Kidney (tissue), 14 donors: Measurements from ENCODE around the gene SYNE1. TPM values are rescaled to one million over a fixed set of nuclear protein-coding genes. Genes with fewer than 3 reads are reported as not detected.
A peak's percentile ranks its signal among the peaks of the same experiment; 100 is the strongest.

ENCODE experiments used
- DNase-seq, 5 donors: peaks; one replicate each; pipeline ENCODE4 v3.0.0-alpha.2; 2013 to 2020
- FAIRE-seq: peaks from 2 replicates; lab custom pipeline; 2012; peaks lifted over from hg19 to GRCh38; lab: Jason Lieb, UNC
- H3K27ac ChIP-seq, 2 donors: one replicate each; pipeline ENCODE4 v1.7.0; 2013; ENCODE audit warnings: low read depth in 2 of 2, low read length in 2 of 2, inconsistent platforms in 1 of 2
- H3K27me3 ChIP-seq: one replicate; pipeline ENCODE4 v1.7.1; 2013; ENCODE audit warnings: low read length, inconsistent platforms; ENCODE audit not compliant: control insufficient read depth, insufficient read depth
- H3K36me3 ChIP-seq, 3 donors: one replicate each; pipeline versions ENCODE4 v1.7.0 to v1.7.1; 2013; ENCODE audit warnings: low read length in 3 of 3, control low read depth in 1 of 3, inconsistent platforms in 1 of 3; ENCODE audit not compliant: insufficient read depth in 3 of 3, control insufficient read depth in 2 of 3
- H3K4me1 ChIP-seq, 3 donors: one replicate each; pipeline versions ENCODE4 v1.7.0 to v1.7.1; 2013; ENCODE audit warnings: low read length in 3 of 3, inconsistent platforms in 1 of 3, low read depth in 1 of 3; ENCODE audit not compliant: control insufficient read depth in 2 of 3, insufficient read depth in 2 of 3
- H3K4me3 ChIP-seq, 3 donors: one replicate each; pipeline versions ENCODE4 v1.7.0 to v1.8.1; 2013; ENCODE audit warnings: low read length in 3 of 3, control low read depth in 1 of 3, inconsistent platforms in 1 of 3
- H3K9ac ChIP-seq, 3 donors: one replicate each; pipeline versions ENCODE4 v1.7.0 to v1.7.1; 2013; ENCODE audit warnings: low read length in 3 of 3, control low read depth in 1 of 3, inconsistent platforms in 1 of 3
- H3K9me3 ChIP-seq, 3 donors: one replicate each; pipeline versions ENCODE4 v1.7.0 to v1.7.1; 2013; ENCODE audit warnings: low read length in 3 of 3, control low read depth in 1 of 3, inconsistent platforms in 1 of 3; ENCODE audit not compliant: control insufficient read depth in 2 of 3, insufficient read depth in 1 of 3
- CTCF ChIP-seq: IDR thresholded peaks from 3 replicates; pipeline ENCODE4 v1.5.1; 2012; ENCODE audit warnings: mild to moderate bottlenecking, moderate library complexity, borderline replicate concordance; ENCODE audit not compliant: insufficient read depth; ENCODE audit errors: extremely low read depth
- intact Hi-C: fragments of 100-400 bp; cut with DNase I; formaldehyde crosslinking; loops from one replicate; pipeline ENCODE4 v1.11.1; 2022
- polyA plus RNA-seq: library from polyadenylated mRNA; stranded (reverse); fragments of 350-450 nt; fragmentation: Illumina TruSeq; extraction: RNeasy Lipid Tissue Mini Kit (QIAGEN cat#74804); gene quantifications from one replicate; pipeline ENCODE4 v1.2.3, GENCODE V29; 2014; ENCODE audit warnings: low read depth, low replicate concordance; ENCODE audit not compliant: insufficient read depth
- total RNA-seq: library from RNA; stranded (reverse); fragmentation: NEBNext Ultra II Directional; extraction: Animal tissue kit (Norgen Biotek cat#: 25700); gene quantifications from one replicate; pipeline ENCODE4 v1.2.1, GENCODE V29; 2021
- donor health status: control.
- donor health status: control.
- donor health status: control.
- donor health status: control.
- donor health status: control.
- donor health status: DM: yes; HTN: yes; CAD: no.
- donor health status: Normal renal cell carcinoma (clear cell type).

The SYNE1 gene
- total and polyA plus RNA-seq, 2 donors from 2014 or later, result 47.8 to 216 TPM

GRCh38 chr6:152268846-152269442, 368.2 kb downstream of the SYNE1 start:
- Histone ChIP-seq H3K4me3 (no peak overlapping the region), H3K27ac (no peak overlapping the region), H3K27me3 (no peaks in the 10 kb centered on the region), H3K36me3 (peaks cover 5 to 42% (median 6%) of the 10 kb centered on the region in 3 donors), H3K9ac (no peak overlapping the region), H3K9me3 (no peaks in the 10 kb centered on the region), H3K4me1 (peaks cover 0 to 14% (median 8%) of the 10 kb centered on the region in 3 donors)
- DNase-seq, result no peak
- FAIRE-seq, result no peak
- TF ChIP-seq CTCF, result no peak
- intact Hi-C loops, result no loop called here

GRCh38 chr6:152267967-152268845, 369.0 kb downstream of the SYNE1 start:
- intact Hi-C loops, result no loop called here
- DNase-seq, result peak in 2 of 5 donors; percentile 43 to 53
- H3K9me3 ChIP-seq, result no peaks in the 10 kb centered on the region
- H3K9ac ChIP-seq, result no peak overlapping the region
- H3K4me1 ChIP-seq, result peaks cover 0 to 10% (median 6%) of the 10 kb centered on the region in 3 donors
- no peak overlapping the region for H3K27ac ChIP-seq
- peaks cover 5 to 39% (median 6%) of the 10 kb centered on the region in 3 donors for H3K36me3 ChIP-seq
- peak; percentile 79 for FAIRE-seq
- TF ChIP-seq CTCF, result peak; percentile 15
- no peaks in the 10 kb centered on the region for H3K27me3 ChIP-seq
- H3K4me3 ChIP-seq, result no peak overlapping the region

GRCh38 chr6:152265651-152266050, 371.5 kb downstream of the SYNE1 start:
- H3K9me3 ChIP-seq, result no peaks in the 10 kb centered on the region
- H3K27me3 ChIP-seq, result no peaks in the 10 kb centered on the region
- intact Hi-C loops, result no loop called here
- no peak overlapping the region for H3K4me3 ChIP-seq
- no peak for FAIRE-seq
- TF ChIP-seq CTCF, result no peak
- no peak for DNase-seq
- no peak overlapping the region for H3K27ac ChIP-seq
- H3K9ac ChIP-seq, result no peak overlapping the region
- no peaks in the 10 kb centered on the region for H3K4me1 ChIP-seq
- H3K36me3 ChIP-seq, result peaks cover 11 to 43% (median 18%) of the 10 kb centered on the region in 3 donors
